NCI-H2196 (cell line): ENCODE measurements around the gene CAPS.
A peak's percentile ranks its signal among the peaks of the same experiment; 100 is the strongest.

Experiments used
- DNase-seq: peaks from one replicate; lab custom pipeline; 2025; ENCODE audit not compliant: unreplicated experiment; lab: John Stamatoyannopoulos, UW

Gene CAPS

GRCh38 chr19:5932609-5933262 is 18.7 kb downstream of the CAPS start:
- DNase-seq = no peak

- DNase-seq = no peak
These were observed 19.5 kb downstream of the CAPS start for GRCh38 chr19:5933391-5934068.

GRCh38 chr19:5934069-5934401 is 20.0 kb downstream of the CAPS start:
- DNase-seq = no peak

GRCh38 chr19:5934774-5935472 is 20.9 kb downstream of the CAPS start:
- no peak for DNase-seq

- no peak for DNase-seq
These were observed 21.6 kb downstream of the CAPS start for GRCh38 chr19:5935473-5936291.

GRCh38 chr19:5936292-5936592 is 22.2 kb downstream of the CAPS start:
- DNase-seq = no peak

GRCh38 chr19:5937550-5937949 is 23.5 kb downstream of the CAPS start:
- DNase-seq = no peak

- DNase-seq = no peak
These were observed 26.5 kb downstream of the CAPS start for GRCh38 chr19:5940260-5941208.

- no peak for DNase-seq
These were observed 27.6 kb downstream of the CAPS start for GRCh38 chr19:5941673-5942072.

GRCh38 chr19:5943045-5943444 is 29.0 kb downstream of the CAPS start:
- no peak for DNase-seq

- DNase-seq = no peak
These were observed 29.6 kb downstream of the CAPS start for GRCh38 chr19:5943623-5944022.

GRCh38 chr19:5947435-5947834 is 33.4 kb downstream of the CAPS start:
- DNase-seq = no peak

- no peak for DNase-seq
These were observed 34.9 kb downstream of the CAPS start for GRCh38 chr19:5948752-5949564.

GRCh38 chr19:5949792-5950305 is 35.8 kb downstream of the CAPS start:
- DNase-seq = peak; percentile 84

- DNase-seq = no peak
These were observed 36.7 kb downstream of the CAPS start for GRCh38 chr19:5950741-5951140.

- DNase-seq = no peak
These were observed 37.3 kb downstream of the CAPS start for GRCh38 chr19:5951338-5951861.

GRCh38 chr19:5952193-5953029 is 38.4 kb downstream of the CAPS start:
- no peak for DNase-seq

GRCh38 chr19:5953030-5953589 is 39.1 kb downstream of the CAPS start:
- no peak for DNase-seq
